OCI-LY1 (cell line): Measurements from ENCODE around the gene KRTAP5-1.

Experiments used
- CTCF ChIP-seq: fragments of 200-600 bp; sonication (generic), shearing (Covaris generic); IDR thresholded peaks from 2 replicates; pipeline ENCODE4 v1.5.1; 2017; ENCODE audit warnings: mild to moderate bottlenecking, antibody characterized with exemption, low read length, moderate library complexity, mixed read lengths
- EZH2 ChIP-seq: fragments of 200-600 bp; sonication (generic), shearing (Covaris generic); IDR thresholded peaks from 2 replicates; pipeline ENCODE4 v1.8.0; 2017; ENCODE audit warnings: borderline replicate concordance, mixed run types, mild to moderate bottlenecking, antibody characterized with exemption, low read length, moderate library complexity, mixed read lengths

- TF ChIP-seq CTCF (no peak), EZH2 (no peak)
Observed at GRCh38 chr11:1540074-1540473, 45.0 kb downstream of the KRTAP5-1 start.
